HG03521 (cell line): ENCODE data around the gene MAP3K9.

ENCODE experiments used
- ATAC-seq: cut with Tn5 transposase; IDR thresholded peaks from one replicate; pipeline ENCODE4 v1.9.1; 2021; ENCODE audit warnings: mild to moderate bottlenecking, moderate library complexity; ENCODE audit not compliant: unreplicated experiment

The MAP3K9 gene

GRCh38 chr14:70789361-70789760 is 20.0 kb downstream of the MAP3K9 start:
- no peak for ATAC-seq

GRCh38 chr14:70788898-70789297 is 20.4 kb downstream of the MAP3K9 start:
- ATAC-seq, result no peak

- ATAC-seq, result no peak
These were observed 23.8 kb downstream of the MAP3K9 start for GRCh38 chr14:70785556-70785955.

- no peak for ATAC-seq
These were observed 24.4 kb downstream of the MAP3K9 start for GRCh38 chr14:70784886-70785285.

- no peak for ATAC-seq
These were observed 27.0 kb downstream of the MAP3K9 start for GRCh38 chr14:70782361-70782760.

GRCh38 chr14:70780396-70781075 is 28.8 kb downstream of the MAP3K9 start:
- peak; percentile 62 for ATAC-seq

GRCh38 chr14:70779667-70780066 is 29.6 kb downstream of the MAP3K9 start:
- ATAC-seq, result no peak

GRCh38 chr14:70776197-70776596 is 33.1 kb downstream of the MAP3K9 start:
- peak; percentile 57 for ATAC-seq

- no peak for ATAC-seq
These were observed 36.0 kb downstream of the MAP3K9 start for GRCh38 chr14:70773182-70773862.

- ATAC-seq, result no peak
These were observed 37.5 kb downstream of the MAP3K9 start for GRCh38 chr14:70771781-70772212.

- ATAC-seq, result no peak
These were observed 38.8 kb downstream of the MAP3K9 start for GRCh38 chr14:70770490-70770889.

GRCh38 chr14:70759398-70759797 is 49.9 kb downstream of the MAP3K9 start:
- no peak for ATAC-seq

GRCh38 chr14:70755655-70756054 is 53.7 kb downstream of the MAP3K9 start:
- ATAC-seq, result no peak

GRCh38 chr14:70754991-70755390 is 54.3 kb downstream of the MAP3K9 start:
- ATAC-seq, result no peak

- no peak for ATAC-seq
These were observed 55.8 kb downstream of the MAP3K9 start for GRCh38 chr14:70753518-70753953.

- ATAC-seq, result no peak
These were observed 60.9 kb downstream of the MAP3K9 start for GRCh38 chr14:70748422-70748821.

GRCh38 chr14:70744641-70745040 is 64.7 kb downstream of the MAP3K9 start:
- ATAC-seq, result no peak

- ATAC-seq, result no peak
These were observed 67.0 kb downstream of the MAP3K9 start for GRCh38 chr14:70742316-70742715.

GRCh38 chr14:70741482-70741881 is 67.8 kb downstream of the MAP3K9 start:
- ATAC-seq, result no peak

GRCh38 chr14:70735043-70735442 is 74.3 kb downstream of the MAP3K9 start:
- ATAC-seq, result no peak

GRCh38 chr14:70731447-70732239 is 77.7 kb downstream of the MAP3K9 start:
- ATAC-seq, result no peak

GRCh38 chr14:70730393-70730792 is 78.9 kb downstream of the MAP3K9 start:
- no peak for ATAC-seq
